ENCODE measurements around the gene HASPIN. TPM values are rescaled to one million over a fixed set of nuclear protein-coding genes. Genes with fewer than 3 reads are reported as not detected.

HASPIN gene
- total and polyA plus RNA-seq, 2 of the 8 experiments (the other 6 are each of a cell fraction or from before 2014, with no cell fraction given): 7.8 to 29.5 TPM

- TF ChIP-seq ATF2 (IDR thresholded peaks at IDR 0.05; ENCODE audit: low read length) (no peak), ASH2L (IDR thresholded peaks at IDR 0.05; ENCODE audit: low read length) (no peak), RXRA (IDR thresholded peaks at IDR 0.05; ENCODE audit: insufficient read depth, low read depth, low read length) (no peak)
These were observed 987 bp upstream of the HASPIN start (continued) for GRCh38 chr17:3722716-3723115.

All from H1 (cell line).